Trophoblast cell (in vitro differentiated cells and primary cell): Measurements from ENCODE around the gene ALOX15.

ENCODE experiments used
- DNase-seq, 2 donors: peaks; one replicate each; pipeline ENCODE4 v3.0.0-alpha.2; 2016
- H2AFZ ChIP-seq: 2 replicates; pipeline ENCODE4 v1.6.1; 2013; ENCODE audit warnings: low read length, moderate library complexity, mild to moderate bottlenecking; ENCODE audit not compliant: insufficient read depth, poor library complexity
- H2AK5ac ChIP-seq: 2 replicates; pipeline ENCODE4 v1.6.1; 2013; ENCODE audit warnings: mild to moderate bottlenecking, low read length
- H2BK120ac ChIP-seq: 2 replicates; pipeline ENCODE4 v1.6.1; 2013; ENCODE audit warnings: low read length, mild to moderate bottlenecking, moderate library complexity; ENCODE audit not compliant: insufficient read depth, poor library complexity
- H2BK12ac ChIP-seq: 2 replicates; pipeline ENCODE4 v1.6.1; 2013; ENCODE audit warnings: mild to moderate bottlenecking, low read length, moderate library complexity
- H2BK5ac ChIP-seq: 2 replicates; pipeline ENCODE4 v1.6.1; 2013; ENCODE audit warnings: low read length, low read depth, moderate library complexity, mild to moderate bottlenecking; ENCODE audit not compliant: poor library complexity
- H3K14ac ChIP-seq: 2 replicates; pipeline ENCODE4 v1.6.1; 2013; ENCODE audit warnings: mild to moderate bottlenecking, low read length
- H3K18ac ChIP-seq: 2 replicates; pipeline ENCODE4 v1.6.1; 2013; ENCODE audit warnings: mild to moderate bottlenecking, low read length
- H3K23ac ChIP-seq: 2 replicates; pipeline ENCODE4 v1.6.1; 2013; ENCODE audit warnings: low read length
- H3K27ac ChIP-seq: 2 replicates; pipeline ENCODE4 v1.5.1; 2013; ENCODE audit warnings: low read depth, mild to moderate bottlenecking, inconsistent platforms, low read length, moderate library complexity
- H3K27me3 ChIP-seq: 2 replicates; pipeline ENCODE4 v1.6.1; 2013; ENCODE audit warnings: inconsistent platforms, mild to moderate bottlenecking, low read length, moderate library complexity; ENCODE audit not compliant: insufficient read depth
- H3K36me3 ChIP-seq, 2 experiments: 1 replicate in 1 of 2; 2 replicates in 1 of 2; pipeline ENCODE4 v1.6.1; 2013; ENCODE audit warnings: low read length in 2 of 2, mild to moderate bottlenecking in 2 of 2, moderate library complexity in 1 of 2; ENCODE audit not compliant: insufficient read depth in 2 of 2, control insufficient read depth in 1 of 2
- H3K4ac ChIP-seq: 2 replicates; pipeline ENCODE4 v1.6.1; 2013; ENCODE audit warnings: low read depth, mild to moderate bottlenecking, low read length, moderate library complexity
- H3K4me1 ChIP-seq, 2 experiments: 1 replicate in 1 of 2; 2 replicates in 1 of 2; pipeline ENCODE4 v1.6.1; 2013; ENCODE audit warnings: low read length in 2 of 2, mild to moderate bottlenecking in 2 of 2, moderate library complexity in 1 of 2; ENCODE audit not compliant: insufficient read depth in 2 of 2, control insufficient read depth in 1 of 2
- H3K4me2 ChIP-seq: 2 replicates; pipeline ENCODE4 v1.6.1; 2013; ENCODE audit warnings: inconsistent platforms, mild to moderate bottlenecking, low read length, moderate library complexity
- H3K4me3 ChIP-seq: 2 replicates; pipeline ENCODE4 v1.5.1; 2013; ENCODE audit warnings: mild to moderate bottlenecking, low read depth, low read length, inconsistent platforms
- H3K79me1 ChIP-seq: one replicate; pipeline ENCODE4 v1.6.1; 2013; ENCODE audit warnings: low read length
- H3K79me2 ChIP-seq: 2 replicates; pipeline ENCODE4 v1.6.1; 2013; ENCODE audit warnings: low read length, mild to moderate bottlenecking; ENCODE audit not compliant: control insufficient read depth, insufficient read depth, poor library complexity
- H3K9ac ChIP-seq: 2 replicates; pipeline ENCODE4 v1.6.1; 2013; ENCODE audit warnings: mild to moderate bottlenecking, low read length
- H3K9me3 ChIP-seq: 2 replicates; pipeline ENCODE4 v1.6.1; 2013; ENCODE audit warnings: low read depth, mild to moderate bottlenecking, control low read depth, inconsistent platforms, low read length; ENCODE audit not compliant: insufficient read depth
- H4K12ac ChIP-seq: 2 replicates; pipeline ENCODE4 v1.6.1; 2013; ENCODE audit warnings: low read depth, mild to moderate bottlenecking, low read length, moderate library complexity
- H4K8ac ChIP-seq: 2 replicates; pipeline ENCODE4 v1.6.1; 2013; ENCODE audit warnings: low read depth, mild to moderate bottlenecking, low read length, moderate library complexity
- H4K91ac ChIP-seq: one replicate; pipeline ENCODE4 v1.6.1; 2013; ENCODE audit warnings: low read depth, mild to moderate bottlenecking, low read length, moderate library complexity
- WGBS: extraction: QIAGEN DNeasy Blood & Tissue Kit; methylation state at CpG from one replicate; pipeline ENCODE4 v1.1.7; 2013; ENCODE audit warnings: missing lambda C conversion rate; ENCODE audit not compliant: insufficient read length, insufficient coverage; ENCODE audit errors: extremely low coverage; 5-methylcytosine and 5-hydroxymethylcytosine counted together

ALOX15 gene

GRCh38 chr17:4622375-4622774 lies 19.1 kb downstream of the ALOX15 start:
- Histone ChIP-seq H3K9me3 (peaks cover 6% of the 10 kb centered on the region), H3K27me3 (no peaks in the 10 kb centered on the region), H3K4ac (no peak overlapping the region), H3K4me2 (no peak overlapping the region), H4K91ac (no peak overlapping the region), H2BK12ac (no peak overlapping the region), H3K27ac (no peak overlapping the region), H3K23ac (no peak overlapping the region), H3K9ac (no peak overlapping the region), H3K79me2 (no peaks in the 10 kb centered on the region), H3K14ac (no peak overlapping the region), H4K8ac (no peak overlapping the region), H2AK5ac (no peak overlapping the region), H2AFZ (no peak overlapping the region), H3K18ac (no peak overlapping the region), H3K36me3 (no peaks in the 10 kb centered on the region), H3K79me1 (peaks cover 6% of the 10 kb centered on the region), H2BK5ac (no peak overlapping the region), H4K12ac (no peak overlapping the region), H3K4me3 (no peak overlapping the region), H2BK120ac (no peak overlapping the region), H3K4me1 (peaks cover 9% of the 10 kb centered on the region in 2 experiments)
- WGBS: no CpG with 5 or more reads among the region's 1 CpG
- DNase-seq: no peak

GRCh38 chr17:4620531-4621101 lies 20.9 kb downstream of the ALOX15 start:
- H3K4ac ChIP-seq: no peak overlapping the region
- H3K79me1 ChIP-seq: peaks cover 6% of the 10 kb centered on the region
- H2BK12ac ChIP-seq: no peak overlapping the region
- no peak overlapping the region for H2BK120ac ChIP-seq
- H3K9ac ChIP-seq: no peak overlapping the region
- H3K4me1 ChIP-seq: peaks cover 9 to 11% of the 10 kb centered on the region in 2 experiments
- no peaks in the 10 kb centered on the region for H3K27me3 ChIP-seq
- H3K4me3 ChIP-seq: no peak overlapping the region
- no peak overlapping the region for H3K23ac ChIP-seq
- H3K79me2 ChIP-seq: no peaks in the 10 kb centered on the region
- no peak overlapping the region for H2BK5ac ChIP-seq
- no peak overlapping the region for H4K91ac ChIP-seq
- H3K27ac ChIP-seq: no peak overlapping the region
- no peaks in the 10 kb centered on the region for H3K36me3 ChIP-seq
- H3K14ac ChIP-seq: no peak overlapping the region
- H4K8ac ChIP-seq: no peak overlapping the region
- no peak overlapping the region for H3K18ac ChIP-seq
- peaks cover 6% of the 10 kb centered on the region for H3K9me3 ChIP-seq
- no CpG with 5 or more reads among the region's 4 CpGs for WGBS
- DNase-seq: no peak
- no peak overlapping the region for H2AFZ ChIP-seq
- no peak overlapping the region for H2AK5ac ChIP-seq
- H4K12ac ChIP-seq: no peak overlapping the region
- no peak overlapping the region for H3K4me2 ChIP-seq

GRCh38 chr17:4617590-4618351 lies 23.7 kb downstream of the ALOX15 start:
- no peak overlapping the region for H3K4ac ChIP-seq
- no peak overlapping the region for H3K23ac ChIP-seq
- peak overlapping the region; percentile 30 for H2BK120ac ChIP-seq
- no peak overlapping the region for H3K18ac ChIP-seq
- H3K4me2 ChIP-seq: no peak overlapping the region
- H2BK12ac ChIP-seq: peak overlapping the region; percentile 67
- no peak overlapping the region for H4K12ac ChIP-seq
- H3K4me1 ChIP-seq: peaks cover 6 to 8% of the 10 kb centered on the region in 2 experiments
- H2AFZ ChIP-seq: peak overlapping the region; percentile 30
- DNase-seq: no peak
- H2BK5ac ChIP-seq: no peak overlapping the region
- peaks cover 6% of the 10 kb centered on the region for H3K9me3 ChIP-seq
- peak overlapping the region; percentile 46 for H4K91ac ChIP-seq
- no peak overlapping the region for H3K14ac ChIP-seq
- no peaks in the 10 kb centered on the region for H3K36me3 ChIP-seq
- no peaks in the 10 kb centered on the region for H3K79me2 ChIP-seq
- H3K27ac ChIP-seq: no peak overlapping the region
- no peak overlapping the region for H3K9ac ChIP-seq
- H2AK5ac ChIP-seq: peak overlapping the region; percentile 52
- no peak overlapping the region for H4K8ac ChIP-seq
- no CpG with 5 or more reads among the region's 15 CpGs for WGBS
- no peaks in the 10 kb centered on the region for H3K27me3 ChIP-seq
- H3K79me1 ChIP-seq: no peaks in the 10 kb centered on the region
- no peak overlapping the region for H3K4me3 ChIP-seq

- DNase-seq: no peak
- Histone ChIP-seq H4K91ac (no peak overlapping the region), H3K23ac (no peak overlapping the region), H3K4me2 (no peak overlapping the region), H3K4me1 (peaks cover 6 to 8% of the 10 kb centered on the region in 2 experiments), H3K18ac (no peak overlapping the region), H2AFZ (no peak overlapping the region), H3K9me3 (peaks cover 6% of the 10 kb centered on the region), H4K12ac (no peak overlapping the region), H2BK12ac (no peak overlapping the region), H2BK120ac (no peak overlapping the region), H3K36me3 (no peaks in the 10 kb centered on the region), H3K79me1 (no peaks in the 10 kb centered on the region), H3K14ac (no peak overlapping the region), H2BK5ac (no peak overlapping the region), H3K4me3 (no peak overlapping the region), H4K8ac (no peak overlapping the region), H2AK5ac (no peak overlapping the region), H3K4ac (no peak overlapping the region), H3K79me2 (no peaks in the 10 kb centered on the region), H3K9ac (peak overlapping the region; percentile 7), H3K27ac (no peak overlapping the region), H3K27me3 (no peaks in the 10 kb centered on the region)
- no CpG with 5 or more reads among the region's 17 CpGs for WGBS
Measured at GRCh38 chr17:4617090-4617489, 24.4 kb downstream of the ALOX15 start.
